Central memory CD8-positive, alpha-beta T cell (primary cell): ENCODE results near the gene ANKS1A.
"Not testable (repeated sequence)": the region's sequence is repeated elsewhere in the genome, so short reads cannot be mapped to it uniquely, and the experiment has no call there.

Experiments
- ATAC-seq: fragments of 150-1000 bp; cut with Tn5 transposase; replicated peaks from 2 replicates; pipeline ENCODE4 v1.10.0; 2022; ENCODE audit warnings: mild to moderate bottlenecking, moderate FRiP score, moderate number of reproducible peaks; ENCODE audit not compliant: poor library complexity, severe bottlenecking; ENCODE audit errors: extremely low read depth
- DNase-seq, 2 donors: peaks; one replicate each; pipeline ENCODE4 v3.0.0; 2021; ENCODE audit warnings: low spot score in 2 of 2
- H3K27ac Mint-ChIP-seq: one replicate; pipeline ENCODE4 v1.8.0; 2022; ENCODE audit warnings: low read depth, mild to moderate bottlenecking, moderate library complexity, mixed read lengths
- H3K27me3 Mint-ChIP-seq: one replicate; pipeline ENCODE4 v1.8.0; 2022; ENCODE audit warnings: mixed read lengths
- H3K36me3 Mint-ChIP-seq: one replicate; pipeline ENCODE4 v1.8.0; 2022; ENCODE audit warnings: mild to moderate bottlenecking, moderate library complexity, mixed read lengths; ENCODE audit not compliant: insufficient read depth
- H3K4me1 Mint-ChIP-seq: one replicate; pipeline ENCODE4 v1.8.0; 2022; ENCODE audit warnings: mixed read lengths
- H3K4me3 Mint-ChIP-seq: one replicate; pipeline ENCODE4 v1.8.0; 2022; ENCODE audit warnings: mild to moderate bottlenecking, moderate library complexity, mixed read lengths
- H3K9me3 Mint-ChIP-seq: one replicate; pipeline ENCODE4 v1.8.0; 2022; ENCODE audit warnings: mixed read lengths

The ANKS1A gene

GRCh38 chr6:34888514-34888856, 570 bp upstream of the ANKS1A start:
- Mint-ChIP-seq H3K36me3 (peaks cover 37% of the 10 kb centered on the region), H3K4me1 (peaks cover 55% of the 10 kb centered on the region), H3K4me3 (peak overlapping the region; percentile 100), H3K9me3 (no peaks in the 10 kb centered on the region), H3K27ac (peak overlapping the region; percentile 100), H3K27me3 (no peaks in the 10 kb centered on the region)
- DNase-seq (no peak), ATAC-seq (peak; percentile 22)

GRCh38 chr6:34890533-34890925, 1.5 kb downstream of the ANKS1A start:
- Mint-ChIP-seq H3K36me3 (peaks cover 33% of the 10 kb centered on the region), H3K4me3 (peak overlapping the region; percentile 100), H3K4me1 (peaks cover 48% of the 10 kb centered on the region), H3K9me3 (no peaks in the 10 kb centered on the region), H3K27me3 (no peaks in the 10 kb centered on the region), H3K27ac (peak overlapping the region; percentile 100)
- ATAC-seq (no peak), DNase-seq (no peak)

GRCh38 chr6:34891296-34891695, 2.2 kb downstream of the ANKS1A start:
- no peak for ATAC-seq
- H3K27me3 Mint-ChIP-seq = no peaks in the 10 kb centered on the region
- no peak for DNase-seq
- H3K4me1 Mint-ChIP-seq = peaks cover 47% of the 10 kb centered on the region
- H3K4me3 Mint-ChIP-seq = no peak overlapping the region
- no peaks in the 10 kb centered on the region for H3K9me3 Mint-ChIP-seq
- H3K36me3 Mint-ChIP-seq = peaks cover 32% of the 10 kb centered on the region
- H3K27ac Mint-ChIP-seq = peak overlapping the region; percentile 100

- ATAC-seq (no peak), DNase-seq (no peak)
- peaks cover 6% of the 10 kb centered on the region for H3K36me3 Mint-ChIP-seq
- H3K27ac Mint-ChIP-seq = no peak overlapping the region
- H3K9me3 Mint-ChIP-seq = no peaks in the 10 kb centered on the region
- H3K4me1 Mint-ChIP-seq = peaks cover 23% of the 10 kb centered on the region
- H3K27me3 Mint-ChIP-seq = no peaks in the 10 kb centered on the region
- H3K4me3 Mint-ChIP-seq = no peak overlapping the region
Measured at GRCh38 chr6:34894693-34895092, 5.6 kb downstream of the ANKS1A start.

- Mint-ChIP-seq H3K4me1 (peaks cover 17% of the 10 kb centered on the region), H3K4me3 (no peak overlapping the region), H3K9me3 (no peaks in the 10 kb centered on the region), H3K27ac (no peak overlapping the region), H3K36me3 (peaks cover 2% of the 10 kb centered on the region), H3K27me3 (no peaks in the 10 kb centered on the region)
- ATAC-seq (no peak), DNase-seq (no peak)
Measured at GRCh38 chr6:34897130-34897529, 8.1 kb downstream of the ANKS1A start.

- H3K36me3 Mint-ChIP-seq = peaks cover 3% of the 10 kb centered on the region
- no peak overlapping the region for H3K4me3 Mint-ChIP-seq
- DNase-seq (no peak), ATAC-seq (no peak)
- no peaks in the 10 kb centered on the region for H3K27me3 Mint-ChIP-seq
- peaks cover 12% of the 10 kb centered on the region for H3K4me1 Mint-ChIP-seq
- H3K27ac Mint-ChIP-seq = no peak overlapping the region
- no peaks in the 10 kb centered on the region for H3K9me3 Mint-ChIP-seq
Measured at GRCh38 chr6:34897716-34898115, 8.7 kb downstream of the ANKS1A start.

- H3K27ac Mint-ChIP-seq, H3K9me3 Mint-ChIP-seq, H3K27me3 Mint-ChIP-seq, H3K4me3 Mint-ChIP-seq, ATAC-seq, H3K36me3 Mint-ChIP-seq, DNase-seq: not testable (repeated sequence)
- peaks cover 13% of the 10 kb centered on the region for H3K4me1 Mint-ChIP-seq
Measured at GRCh38 chr6:34899748-34900147, 10.7 kb downstream of the ANKS1A start.

GRCh38 chr6:34900321-34901031, 11.4 kb downstream of the ANKS1A start:
- ATAC-seq = no peak
- H3K4me3 Mint-ChIP-seq = no peak overlapping the region
- no peak for DNase-seq
- H3K27me3 Mint-ChIP-seq = no peaks in the 10 kb centered on the region
- peaks cover 21% of the 10 kb centered on the region for H3K4me1 Mint-ChIP-seq
- H3K27ac Mint-ChIP-seq = no peak overlapping the region
- peaks cover 2% of the 10 kb centered on the region for H3K36me3 Mint-ChIP-seq
- H3K9me3 Mint-ChIP-seq = no peaks in the 10 kb centered on the region

GRCh38 chr6:34901930-34902329, 12.9 kb downstream of the ANKS1A start:
- ATAC-seq = no peak
- no peak overlapping the region for H3K4me3 Mint-ChIP-seq
- H3K9me3 Mint-ChIP-seq = no peaks in the 10 kb centered on the region
- no peak overlapping the region for H3K27ac Mint-ChIP-seq
- peaks cover 25% of the 10 kb centered on the region for H3K4me1 Mint-ChIP-seq
- no peak for DNase-seq
- peaks cover 2% of the 10 kb centered on the region for H3K36me3 Mint-ChIP-seq
- H3K27me3 Mint-ChIP-seq = no peaks in the 10 kb centered on the region

GRCh38 chr6:34904990-34905613, 16.0 kb downstream of the ANKS1A start:
- Mint-ChIP-seq H3K27ac (peak overlapping the region; percentile 10), H3K4me1 (peaks cover 34% of the 10 kb centered on the region), H3K27me3 (no peaks in the 10 kb centered on the region), H3K9me3 (no peaks in the 10 kb centered on the region), H3K4me3 (no peak overlapping the region), H3K36me3 (peaks cover 4% of the 10 kb centered on the region)
- ATAC-seq (no peak), DNase-seq (no peak)

- Mint-ChIP-seq H3K4me1 (peaks cover 41% of the 10 kb centered on the region), H3K36me3 (peaks cover 4% of the 10 kb centered on the region), H3K9me3 (no peaks in the 10 kb centered on the region), H3K27me3 (no peaks in the 10 kb centered on the region), H3K4me3 (no peak overlapping the region), H3K27ac (no peak overlapping the region)
- DNase-seq (no peak), ATAC-seq (no peak)
Measured at GRCh38 chr6:34906826-34907225, 17.8 kb downstream of the ANKS1A start.

- DNase-seq = no peak
- peaks cover 54% of the 10 kb centered on the region for H3K4me1 Mint-ChIP-seq
- ATAC-seq = no peak
- no peaks in the 10 kb centered on the region for H3K27me3 Mint-ChIP-seq
- H3K27ac Mint-ChIP-seq = no peak overlapping the region
- peaks cover 1% of the 10 kb centered on the region for H3K36me3 Mint-ChIP-seq
- no peak overlapping the region for H3K4me3 Mint-ChIP-seq
- H3K9me3 Mint-ChIP-seq = no peaks in the 10 kb centered on the region
Measured at GRCh38 chr6:34908194-34908593, 19.1 kb downstream of the ANKS1A start.

GRCh38 chr6:34909320-34909883, 20.3 kb downstream of the ANKS1A start:
- H3K4me1 Mint-ChIP-seq = peaks cover 57% of the 10 kb centered on the region
- H3K36me3 Mint-ChIP-seq = peaks cover 1% of the 10 kb centered on the region
- ATAC-seq (no peak), DNase-seq (no peak)
- no peak overlapping the region for H3K4me3 Mint-ChIP-seq
- H3K27me3 Mint-ChIP-seq = no peaks in the 10 kb centered on the region
- H3K27ac Mint-ChIP-seq = no peak overlapping the region
- H3K9me3 Mint-ChIP-seq = no peaks in the 10 kb centered on the region
